Hematopoietic multipotent progenitor cell treated with erythropoietin and hydrocortisone succinate and interleukin-3 and kit ligand, for 8 days (in vitro differentiated cells): ENCODE measurements around the gene UBA7.
"Not testable (repeated sequence)": the region's sequence is repeated elsewhere in the genome, so short reads cannot be mapped to it uniquely, and the experiment has no call there.

Experiments used
- DNase-seq: peaks from one replicate; pipeline ENCODE4 v3.0.0-alpha.2; 2015

UBA7 gene

DNA sequence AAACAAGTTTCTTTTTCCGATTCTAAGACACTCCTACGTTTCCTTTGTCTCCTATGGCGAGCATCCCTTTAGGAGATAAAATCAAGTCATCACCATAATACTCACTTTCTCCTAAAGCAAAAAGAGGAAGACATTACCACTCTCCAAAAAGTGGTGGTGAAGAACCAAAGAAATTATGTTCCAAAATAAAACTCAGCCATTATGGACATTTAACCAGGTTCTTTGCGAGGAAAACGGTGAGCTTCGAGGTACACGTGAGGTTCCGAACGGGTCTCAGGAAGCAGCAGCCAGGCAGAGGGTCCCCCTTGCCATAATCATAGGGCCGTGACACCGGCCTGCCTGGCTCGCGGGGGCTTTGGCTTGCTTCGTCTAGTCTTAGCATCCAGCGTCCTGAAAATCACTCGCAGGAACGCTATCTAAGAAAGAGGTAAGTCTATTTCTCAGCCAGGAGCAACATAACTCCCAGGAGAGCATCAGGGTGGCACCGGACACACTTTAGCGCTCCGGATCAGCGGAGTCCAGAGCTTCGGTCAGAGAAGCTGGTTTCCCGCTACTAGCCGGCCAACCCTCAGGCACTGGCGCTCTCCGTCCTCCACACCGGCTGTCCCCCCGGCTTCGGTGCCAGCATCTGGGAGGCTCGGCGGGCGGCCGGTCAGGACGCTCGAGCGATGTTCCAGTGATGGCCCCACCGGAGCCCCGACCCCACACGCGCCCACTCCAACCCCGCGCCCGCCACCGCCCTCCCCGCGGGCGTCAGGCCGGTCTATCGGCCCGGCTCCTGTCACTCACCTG, 28.0 kb downstream of the UBA7 start:
- peak; percentile 45 for DNase-seq

DNA sequence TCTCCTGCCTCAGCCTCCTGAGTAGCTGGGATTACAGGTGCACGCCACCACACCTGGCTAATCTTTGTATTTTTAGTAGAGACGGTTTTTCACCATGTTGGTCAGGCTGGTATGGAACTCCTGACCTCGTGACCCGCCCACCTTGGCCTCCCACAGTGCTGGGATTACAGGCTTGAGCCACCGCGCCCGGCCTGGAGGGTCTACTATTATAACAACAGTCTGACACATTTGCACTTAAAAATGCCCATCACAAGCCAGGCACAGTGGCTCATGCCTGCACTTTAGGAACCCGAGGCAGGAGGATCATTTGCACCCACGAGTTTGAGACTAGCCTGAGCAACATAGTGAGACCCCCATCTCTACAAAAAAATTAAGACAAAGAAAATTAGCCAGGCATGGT, 31.5 kb downstream of the UBA7 start:
- DNase-seq, result not testable (repeated sequence)

- no peak for DNase-seq
These were observed 32.1 kb downstream of the UBA7 start for GRCh38 chr3:49781415-49782199.

GRCh38 chr3:49780975-49781365, 32.8 kb downstream of the UBA7 start:
- not testable (repeated sequence) for DNase-seq

DNA sequence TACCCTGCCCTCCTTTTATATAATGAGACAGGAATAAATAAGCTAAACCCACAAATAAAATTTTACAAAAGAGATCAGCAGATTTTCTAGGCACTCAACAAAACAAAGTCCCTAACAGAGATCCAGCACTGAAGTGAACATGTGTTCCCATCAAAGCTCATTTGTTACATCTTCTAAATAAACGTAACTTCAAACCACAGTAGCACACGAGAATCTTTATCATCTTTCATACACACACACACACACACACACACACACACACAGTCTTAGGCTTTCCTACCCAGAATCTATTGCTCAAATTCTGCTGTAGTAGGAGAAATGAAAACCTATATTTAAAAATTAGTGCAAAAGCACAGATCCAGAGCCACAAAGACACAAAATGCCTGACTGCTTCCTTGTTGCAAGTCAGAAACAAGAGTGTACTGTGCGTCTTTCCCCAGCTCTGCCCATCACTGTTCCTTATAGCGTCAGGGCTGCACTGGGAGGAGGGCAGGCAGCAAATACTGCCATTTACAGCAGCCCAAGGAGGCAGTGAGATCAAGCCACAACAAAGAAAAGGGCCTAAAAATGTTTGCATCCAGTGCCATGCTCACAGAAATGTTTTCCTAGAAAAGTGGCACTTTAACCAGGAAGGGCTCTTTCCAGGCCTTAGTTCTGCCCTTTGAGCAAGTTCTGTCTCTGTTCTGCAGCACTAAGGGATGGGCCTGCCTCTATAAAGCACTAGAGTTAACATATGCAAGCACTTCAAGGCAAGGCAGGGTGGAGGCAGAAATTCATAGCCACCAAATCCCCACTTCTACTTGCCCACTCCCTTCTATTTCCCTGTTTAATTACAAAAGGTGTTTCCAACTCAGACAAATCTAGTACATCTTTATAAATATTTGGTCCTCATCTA, 33.4 kb downstream of the UBA7 start:
- DNase-seq, result no peak

DNA sequence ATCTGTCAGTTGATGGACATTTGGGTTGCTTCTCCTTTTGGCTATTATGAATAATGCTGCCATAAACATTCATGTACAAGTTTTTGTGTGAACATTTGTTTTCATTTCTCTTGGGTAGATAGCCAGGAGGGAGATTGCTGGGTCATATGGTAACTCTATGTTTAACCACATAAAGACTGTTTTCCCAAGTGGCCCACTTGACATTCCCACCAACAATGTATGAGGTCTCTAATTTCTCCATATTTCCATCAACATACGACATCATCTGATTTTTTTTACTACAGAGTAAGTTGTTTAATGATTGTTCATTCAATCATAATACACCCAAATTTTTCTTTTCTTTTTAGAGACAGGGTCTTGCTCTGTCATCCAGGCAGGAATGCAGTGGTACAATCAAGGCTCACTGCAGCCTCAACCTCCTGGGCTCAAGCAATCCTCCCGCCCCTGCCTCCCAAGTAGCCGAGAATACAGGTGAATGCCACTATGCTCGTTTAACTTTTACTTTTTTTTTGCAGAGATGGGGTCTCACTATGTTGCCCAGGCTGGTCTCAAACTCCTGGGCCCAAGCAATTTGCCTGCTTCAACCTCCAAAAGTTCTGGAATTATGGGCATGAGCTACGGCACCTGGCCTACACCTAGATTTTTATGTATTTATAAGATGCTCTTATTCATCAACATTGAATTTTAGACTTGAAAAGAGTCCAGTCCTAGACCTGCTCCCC, 34.2 kb downstream of the UBA7 start:
- DNase-seq, result no peak

DNA sequence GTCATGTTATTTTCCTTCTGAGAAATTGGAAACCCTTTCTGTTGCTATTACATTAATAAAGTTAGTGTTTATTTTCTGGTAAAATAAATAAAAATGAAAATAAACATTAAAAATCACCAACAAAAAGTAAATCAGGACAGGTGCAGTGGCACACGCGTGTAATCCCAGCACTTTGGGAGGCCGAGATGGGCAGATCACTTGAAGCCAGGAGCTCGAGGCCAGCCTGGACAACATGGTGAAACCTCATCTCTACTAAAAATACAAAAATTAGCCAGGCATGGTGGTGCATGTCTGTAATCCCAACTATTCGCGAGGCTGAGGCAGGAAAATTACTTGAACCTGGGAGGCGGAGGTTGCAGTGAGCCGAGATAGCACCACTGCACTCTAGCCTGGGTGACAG, 37.7 kb downstream of the UBA7 start:
- DNase-seq, result not testable (repeated sequence)

GRCh38 chr3:49775538-49775937, 38.2 kb downstream of the UBA7 start:
- DNase-seq, result no peak

DNA sequence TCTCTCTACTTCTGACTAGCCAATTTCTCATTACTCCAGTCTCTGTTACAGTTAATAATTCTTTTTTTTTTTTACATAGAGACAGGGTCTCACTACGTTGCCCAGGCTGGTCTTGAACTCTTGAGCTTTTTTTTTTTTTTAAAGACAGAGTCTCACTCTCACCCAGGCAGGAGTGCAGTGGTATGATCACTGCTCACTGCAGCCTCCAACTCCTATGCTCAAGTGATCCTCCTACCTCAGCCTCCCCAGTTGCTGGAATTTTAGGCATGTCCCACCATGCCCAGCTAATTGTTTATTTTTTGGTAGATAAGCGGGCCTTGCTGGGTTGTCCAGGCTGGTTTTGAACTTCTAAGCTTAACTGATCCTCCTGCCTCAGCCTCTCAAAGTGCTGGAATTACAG, 41.0 kb downstream of the UBA7 start:
- no peak for DNase-seq

DNA sequence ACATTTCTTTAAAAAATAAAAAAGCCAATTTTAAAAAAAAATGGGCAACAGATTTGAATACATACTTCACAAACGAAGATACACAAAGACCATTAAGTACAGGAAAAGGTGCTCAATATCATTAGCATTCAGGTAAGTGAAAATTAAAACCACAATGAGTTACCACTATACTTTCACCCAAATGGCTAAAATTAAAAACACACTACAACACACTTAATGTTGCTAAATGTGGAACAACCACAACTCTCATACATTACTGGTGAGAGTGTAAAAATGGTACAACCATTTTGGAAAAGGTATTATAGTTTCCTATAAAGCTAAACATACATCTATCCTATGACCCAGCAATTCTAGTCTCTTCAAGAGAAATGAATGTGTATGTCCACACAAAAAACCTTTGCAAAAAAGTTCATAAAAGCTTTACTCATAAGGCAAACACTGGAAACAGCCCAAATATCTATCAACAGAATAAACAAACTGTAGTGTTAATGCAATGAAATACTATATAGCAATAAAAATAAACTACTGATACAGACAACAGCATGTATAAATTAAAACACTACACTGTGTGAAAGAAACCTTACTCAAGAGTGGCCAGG, 42.3 kb downstream of the UBA7 start:
- no peak for DNase-seq

- DNase-seq, result no peak
These were observed 43.8 kb downstream of the UBA7 start for GRCh38 chr3:49769926-49770325.

DNA sequence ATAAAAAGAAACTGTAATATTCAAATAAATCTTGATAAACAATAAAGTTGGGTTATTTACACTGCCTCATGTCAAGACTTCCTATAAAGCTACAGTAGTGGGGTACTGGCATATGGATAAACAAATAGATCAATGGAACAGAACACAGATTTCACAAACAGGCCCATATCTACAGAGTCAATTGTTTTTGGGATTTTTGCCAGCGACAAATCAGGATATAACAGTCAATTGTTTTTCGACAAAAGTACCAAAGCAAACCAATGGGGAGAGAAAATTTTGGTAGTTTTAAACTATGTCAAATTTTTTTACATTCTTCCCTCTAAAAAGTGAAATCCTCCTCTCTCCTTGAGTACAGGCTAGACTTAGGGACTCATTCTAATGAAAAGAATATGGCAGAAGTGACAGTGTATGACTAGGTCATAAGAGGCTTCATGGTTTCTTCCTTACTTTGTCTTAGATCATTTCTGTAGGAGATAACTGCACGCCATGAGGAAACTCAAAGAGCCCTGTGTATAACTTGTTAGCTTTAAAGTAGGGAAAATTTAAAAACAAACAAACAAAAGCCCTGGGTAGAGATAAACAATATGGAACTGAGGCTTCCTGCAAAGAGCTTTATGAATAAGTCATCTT, 44.4 kb downstream of the UBA7 start:
- no peak for DNase-seq

DNA sequence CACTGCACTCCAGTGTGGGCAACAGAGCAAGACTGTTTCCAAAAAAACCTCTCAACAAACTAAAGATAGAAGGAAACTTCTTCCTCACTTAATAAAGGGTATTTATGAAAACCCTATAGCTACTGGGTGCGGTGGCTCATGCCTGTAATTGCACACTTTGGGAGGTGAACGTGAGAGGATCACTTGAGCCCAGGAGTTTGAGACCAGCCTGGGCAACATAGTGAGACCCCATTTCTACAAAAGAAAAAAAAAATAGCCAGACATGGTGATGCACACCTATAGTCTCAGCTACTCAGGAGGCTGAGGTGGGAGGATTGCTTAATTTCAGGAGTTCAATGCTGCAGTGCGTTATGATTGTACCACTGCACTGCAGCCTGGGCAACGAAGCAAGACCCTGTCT, 49.8 kb downstream of the UBA7 start:
- no peak for DNase-seq

GRCh38 chr3:49761661-49762060, 52.1 kb downstream of the UBA7 start:
- DNase-seq, result no peak

- DNase-seq, result no peak
These were observed 54.5 kb downstream of the UBA7 start for GRCh38 chr3:49759226-49759625.

DNA sequence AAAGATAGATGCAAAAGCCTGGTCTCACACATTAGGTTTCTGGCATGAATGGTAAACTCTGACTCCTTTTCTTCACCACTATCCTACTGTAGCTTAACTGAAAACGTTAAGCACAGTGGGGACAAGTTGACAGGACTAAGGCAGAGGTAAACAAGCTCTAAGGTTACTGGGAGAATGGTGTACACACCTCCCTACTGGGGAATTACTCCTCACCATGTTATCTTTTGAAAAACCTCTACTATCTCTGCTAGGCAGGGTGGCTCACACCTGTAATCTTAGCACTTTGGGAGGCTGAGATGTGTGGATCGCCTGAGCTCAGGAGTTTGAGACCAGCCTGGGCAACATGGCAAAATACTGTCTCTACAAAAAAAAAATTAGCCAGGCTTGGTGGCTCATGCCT, 56.6 kb downstream of the UBA7 start:
- no peak for DNase-seq

- no peak for DNase-seq
These were observed 57.7 kb downstream of the UBA7 start for GRCh38 chr3:49756036-49756435.
